WERI-Rb-1 (cell line): ENCODE data around the gene CFAP92.
A peak's percentile ranks its signal among the peaks of the same experiment; 100 is the strongest.
"Not testable (repeated sequence)": the region's sequence is repeated elsewhere in the genome, so short reads cannot be mapped to it uniquely, and the experiment has no call there.

Source experiments
- DNase-seq: peaks from one replicate; pipeline ENCODE4 v3.0.0-alpha.2; 2020
- H3K27ac ChIP-seq: fragments of 250-450 bp; sonication (Bioruptor Pico); 2 replicates; pipeline ENCODE4 v1.5.1; 2020; ENCODE audit warnings: mild to moderate bottlenecking, moderate library complexity
- H3K27me3 ChIP-seq: fragments of 250-450 bp; sonication (Bioruptor Pico); 2 replicates; pipeline ENCODE4 v1.5.1; 2021; ENCODE audit warnings: mild to moderate bottlenecking, low read depth, moderate library complexity; ENCODE audit not compliant: insufficient read depth, severe bottlenecking
- H3K36me3 ChIP-seq: fragments of 250-450 bp; sonication (Bioruptor Pico); 2 replicates; pipeline ENCODE4 v1.5.1; 2020; ENCODE audit warnings: mild to moderate bottlenecking, moderate library complexity
- H3K4me3 ChIP-seq: 2 replicates; pipeline ENCODE4 v1.5.1; 2011; ENCODE audit warnings: low read depth, mild to moderate bottlenecking, control low read depth, low read length
- H3K9me3 ChIP-seq: fragments of 250-450 bp; sonication (Bioruptor Pico); 2 replicates; pipeline ENCODE4 v1.5.1; 2021; ENCODE audit warnings: mild to moderate bottlenecking, moderate library complexity; ENCODE audit not compliant: severe bottlenecking
- CTCF ChIP-seq: IDR thresholded peaks from 2 replicates; pipeline ENCODE4 v1.5.1; 2011; ENCODE audit warnings: low read depth, mild to moderate bottlenecking, control low read depth, inconsistent platforms, low read length

Gene CFAP92

GRCh38 chr3:128933213-128933921 is 60.5 kb downstream of the CFAP92 start:
- TF ChIP-seq CTCF: no peak
- no peaks in the 10 kb centered on the region for H3K27me3 ChIP-seq
- H3K36me3 ChIP-seq: no peaks in the 10 kb centered on the region

GRCh38 chr3:128932516-128933212 is 61.2 kb downstream of the CFAP92 start:
- Histone ChIP-seq H3K4me3 (no peak overlapping the region), H3K9me3 (peaks cover 7% of the 10 kb centered on the region), H3K27ac (no peak overlapping the region), H3K36me3 (no peaks in the 10 kb centered on the region), H3K27me3 (no peaks in the 10 kb centered on the region)
- no peak for TF ChIP-seq CTCF
- peak; percentile 4 for DNase-seq

More at GRCh38 chr3:128933213-128933921, 60.5 kb downstream of the CFAP92 start:
- Histone ChIP-seq H3K27ac (no peak overlapping the region), H3K9me3 (peaks cover 7% of the 10 kb centered on the region), H3K4me3 (no peak overlapping the region)
- peak; percentile 1 for DNase-seq

- Histone ChIP-seq H3K27me3 (no peaks in the 10 kb centered on the region), H3K9me3 (peaks cover 19% of the 10 kb centered on the region), H3K36me3 (no peaks in the 10 kb centered on the region), H3K4me3 (no peak overlapping the region), H3K27ac (no peak overlapping the region)
- DNase-seq: no peak
- no peak for TF ChIP-seq CTCF
Measured at GRCh38 chr3:128931046-128931445, 62.8 kb downstream of the CFAP92 start.

GRCh38 chr3:128929364-128929763 is 64.5 kb downstream of the CFAP92 start:
- Histone ChIP-seq H3K4me3 (no peak overlapping the region), H3K27me3 (no peaks in the 10 kb centered on the region), H3K9me3 (peaks cover 30% of the 10 kb centered on the region), H3K36me3 (no peaks in the 10 kb centered on the region), H3K27ac (no peak overlapping the region)
- TF ChIP-seq CTCF: no peak
- DNase-seq: no peak

GRCh38 chr3:128923986-128924385 is 69.9 kb downstream of the CFAP92 start:
- H3K27ac ChIP-seq, H3K36me3 ChIP-seq, DNase-seq, H3K4me3 ChIP-seq, H3K27me3 ChIP-seq: not testable (repeated sequence)
- peaks cover 56% of the 10 kb centered on the region for H3K9me3 ChIP-seq

GRCh38 chr3:128923576-128923975 is 70.3 kb downstream of the CFAP92 start:
- peaks cover 7% of the 10 kb centered on the region for H3K36me3 ChIP-seq
- H3K27ac ChIP-seq: no peak overlapping the region
- no peak overlapping the region for H3K4me3 ChIP-seq
- TF ChIP-seq CTCF: no peak
- H3K27me3 ChIP-seq: no peaks in the 10 kb centered on the region
- no peak for DNase-seq
- H3K9me3 ChIP-seq: peaks cover 56% of the 10 kb centered on the region
